SK-N-SH (cell line): ENCODE measurements around the gene GNAT1.

Source experiments
- JUND ChIP-seq: IDR thresholded peaks from 2 replicates; pipeline ENCODE4 v1.4.0; 2012
- TF ChIP-seq, protein P1 (sequence below): fragments of 200-600 bp; sonication (generic); IDR thresholded peaks from 2 replicates; pipeline ENCODE4 v1.6.1; 2017; ENCODE audit warnings: antibody characterized with exemption, mild to moderate bottlenecking, moderate library complexity
- TF ChIP-seq, protein P2 (sequence below): IDR thresholded peaks from 2 replicates; pipeline ENCODE4 v1.4.0; 2012; ENCODE audit warnings: low read depth

DNA sequence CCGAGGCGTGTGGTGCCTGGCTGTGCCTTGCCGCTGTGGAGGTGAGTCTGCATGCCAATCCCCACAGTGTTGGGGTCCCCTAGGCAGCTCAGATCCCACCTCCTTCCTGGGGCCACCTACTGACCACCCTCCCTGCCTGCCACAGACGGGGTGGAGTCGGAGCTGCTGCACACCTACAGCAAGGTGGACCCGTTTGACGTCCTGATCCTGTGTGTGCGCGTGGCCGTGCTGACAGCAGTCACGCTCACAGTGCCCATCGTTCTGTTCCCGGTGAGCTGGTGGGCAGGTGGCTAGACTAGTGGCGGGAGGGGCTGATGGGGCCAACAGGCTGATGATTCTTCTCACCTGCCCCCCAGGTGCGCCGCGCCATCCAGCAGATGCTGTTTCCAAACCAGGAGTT, 27.0 kb downstream of the GNAT1 start:
- no peak for TF ChIP-seq JUND
- TF ChIP-seq, protein P1, sequence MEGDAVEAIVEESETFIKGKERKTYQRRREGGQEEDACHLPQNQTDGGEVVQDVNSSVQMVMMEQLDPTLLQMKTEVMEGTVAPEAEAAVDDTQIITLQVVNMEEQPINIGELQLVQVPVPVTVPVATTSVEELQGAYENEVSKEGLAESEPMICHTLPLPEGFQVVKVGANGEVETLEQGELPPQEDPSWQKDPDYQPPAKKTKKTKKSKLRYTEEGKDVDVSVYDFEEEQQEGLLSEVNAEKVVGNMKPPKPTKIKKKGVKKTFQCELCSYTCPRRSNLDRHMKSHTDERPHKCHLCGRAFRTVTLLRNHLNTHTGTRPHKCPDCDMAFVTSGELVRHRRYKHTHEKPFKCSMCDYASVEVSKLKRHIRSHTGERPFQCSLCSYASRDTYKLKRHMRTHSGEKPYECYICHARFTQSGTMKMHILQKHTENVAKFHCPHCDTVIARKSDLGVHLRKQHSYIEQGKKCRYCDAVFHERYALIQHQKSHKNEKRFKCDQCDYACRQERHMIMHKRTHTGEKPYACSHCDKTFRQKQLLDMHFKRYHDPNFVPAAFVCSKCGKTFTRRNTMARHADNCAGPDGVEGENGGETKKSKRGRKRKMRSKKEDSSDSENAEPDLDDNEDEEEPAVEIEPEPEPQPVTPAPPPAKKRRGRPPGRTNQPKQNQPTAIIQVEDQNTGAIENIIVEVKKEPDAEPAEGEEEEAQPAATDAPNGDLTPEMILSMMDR = no peak
- TF ChIP-seq, protein P2, sequence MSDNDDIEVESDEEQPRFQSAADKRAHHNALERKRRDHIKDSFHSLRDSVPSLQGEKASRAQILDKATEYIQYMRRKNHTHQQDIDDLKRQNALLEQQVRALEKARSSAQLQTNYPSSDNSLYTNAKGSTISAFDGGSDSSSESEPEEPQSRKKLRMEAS = no peak
